ENCODE measurements around the gene GALNT2. TPM values are rescaled to one million over a fixed set of nuclear protein-coding genes. Genes with fewer than 3 reads are reported as not detected.

Gene GALNT2
- total and polyA plus RNA-seq, 8 donors = 18.3 to 118 (median 57.3) TPM

GRCh38 chr1:230235876-230236275, 168.8 kb downstream of the GALNT2 start:
- 87 to 94% methylated on average over 7 of the region's 7 CpGs for WGBS, 2 donors
- intact Hi-C loops (cut with DNase I) = no loop called here
- no peak for ATAC-seq

GRCh38 chr1:230236301-230237008, 169.4 kb downstream of the GALNT2 start:
- no peaks in the 10 kb centered on the region for H3K36me3 ChIP-seq
- no peak for ATAC-seq
- peaks cover 0 to 7% (median 5%) of the 10 kb centered on the region in 3 donors for H3K4me1 ChIP-seq
- no peak for FAIRE-seq
- WGBS, 2 donors = 90 to 93% methylated on average over 11 of the region's 11 CpGs
- H3K27me3 ChIP-seq = no peaks in the 10 kb centered on the region
- no peak overlapping the region for H3K27ac ChIP-seq
- intact Hi-C loops (cut with DNase I) = no loop called here
- TF ChIP-seq CTCF (IDR thresholded peaks at IDR 0.05) = no peak
- no peak for DNase-seq
- H3K4me3 ChIP-seq = no peak overlapping the region
- H3K9me3 ChIP-seq = no peaks in the 10 kb centered on the region

More at GRCh38 chr1:230235876-230236275, 168.8 kb downstream of the GALNT2 start:
- Histone ChIP-seq H3K36me3 (no peaks in the 10 kb centered on the region), H3K4me3 (no peak overlapping the region), H3K27ac (no peak overlapping the region), H3K27me3 (no peaks in the 10 kb centered on the region), H3K4me1 (peaks cover 0 to 13% (median 5%) of the 10 kb centered on the region in 3 donors), H3K9me3 (no peaks in the 10 kb centered on the region)
- no peak for TF ChIP-seq CTCF (IDR thresholded peaks at IDR 0.05)
- FAIRE-seq = no peak
- DNase-seq = no peak

- FAIRE-seq (no peak), ATAC-seq (peak in 3 of 4 donors; percentile 19 to 27 (median 23)), DNase-seq (no peak)
- peaks cover 0 to 5% (median 1%) of the 10 kb centered on the region in 3 donors for H3K4me1 ChIP-seq
- intact Hi-C loops (cut with DNase I) = no loop called here
- no peak overlapping the region for H3K27ac ChIP-seq
- WGBS, 2 donors = 46 to 47% methylated on average over 3 of the region's 3 CpGs
- no peak for TF ChIP-seq CTCF (IDR thresholded peaks at IDR 0.05)
- H3K9me3 ChIP-seq = no peaks in the 10 kb centered on the region
- H3K4me3 ChIP-seq = no peak overlapping the region
- H3K36me3 ChIP-seq = no peaks in the 10 kb centered on the region
- no peaks in the 10 kb centered on the region for H3K27me3 ChIP-seq
Measured at GRCh38 chr1:230237009-230237370, 170.0 kb downstream of the GALNT2 start.

GRCh38 chr1:230237805-230238204, 170.8 kb downstream of the GALNT2 start:
- ATAC-seq = no peak
- no peak for FAIRE-seq
- Histone ChIP-seq H3K4me1 (no peaks in the 10 kb centered on the region), H3K4me3 (no peak overlapping the region), H3K36me3 (no peaks in the 10 kb centered on the region), H3K9me3 (no peaks in the 10 kb centered on the region), H3K27ac (no peak overlapping the region), H3K27me3 (no peaks in the 10 kb centered on the region)
- intact Hi-C loops (cut with DNase I) = no loop called here
- WGBS, 2 donors = 95% methylated on average over 5 of the region's 5 CpGs
- no peak for DNase-seq
- no peak for TF ChIP-seq CTCF (IDR thresholded peaks at IDR 0.05)

GRCh38 chr1:230240446-230241086, 173.5 kb downstream of the GALNT2 start:
- FAIRE-seq (no peak), ATAC-seq (no peak), DNase-seq (no peak)
- H3K27me3 ChIP-seq = no peaks in the 10 kb centered on the region
- WGBS, 2 donors = 97% methylated on average over 5 of the region's 5 CpGs
- no peaks in the 10 kb centered on the region for H3K4me1 ChIP-seq
- peaks cover 0 to 10% (median 1%) of the 10 kb centered on the region in 3 donors for H3K36me3 ChIP-seq
- H3K27ac ChIP-seq = no peak overlapping the region
- intact Hi-C loops (cut with DNase I) = no loop called here
- no peaks in the 10 kb centered on the region for H3K9me3 ChIP-seq
- no peak for TF ChIP-seq CTCF (IDR thresholded peaks at IDR 0.05)
- no peak overlapping the region for H3K4me3 ChIP-seq

Measured in pancreas (tissue), 10 donors.